Measurements from ENCODE around the gene ARL4A.

The ARL4A gene

GRCh38 chr7:12737373-12737772 lies 49.9 kb downstream of the ARL4A start:
- no peak for DNase-seq (ENCODE audit: extremely low read depth, low read depth)
- TF ChIP-seq, protein P1, sequence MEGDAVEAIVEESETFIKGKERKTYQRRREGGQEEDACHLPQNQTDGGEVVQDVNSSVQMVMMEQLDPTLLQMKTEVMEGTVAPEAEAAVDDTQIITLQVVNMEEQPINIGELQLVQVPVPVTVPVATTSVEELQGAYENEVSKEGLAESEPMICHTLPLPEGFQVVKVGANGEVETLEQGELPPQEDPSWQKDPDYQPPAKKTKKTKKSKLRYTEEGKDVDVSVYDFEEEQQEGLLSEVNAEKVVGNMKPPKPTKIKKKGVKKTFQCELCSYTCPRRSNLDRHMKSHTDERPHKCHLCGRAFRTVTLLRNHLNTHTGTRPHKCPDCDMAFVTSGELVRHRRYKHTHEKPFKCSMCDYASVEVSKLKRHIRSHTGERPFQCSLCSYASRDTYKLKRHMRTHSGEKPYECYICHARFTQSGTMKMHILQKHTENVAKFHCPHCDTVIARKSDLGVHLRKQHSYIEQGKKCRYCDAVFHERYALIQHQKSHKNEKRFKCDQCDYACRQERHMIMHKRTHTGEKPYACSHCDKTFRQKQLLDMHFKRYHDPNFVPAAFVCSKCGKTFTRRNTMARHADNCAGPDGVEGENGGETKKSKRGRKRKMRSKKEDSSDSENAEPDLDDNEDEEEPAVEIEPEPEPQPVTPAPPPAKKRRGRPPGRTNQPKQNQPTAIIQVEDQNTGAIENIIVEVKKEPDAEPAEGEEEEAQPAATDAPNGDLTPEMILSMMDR (IDR thresholded peaks at IDR 0.05; ENCODE audit: low read depth, low read length, missing control alignments), result no peak
- no peak overlapping the region for H3K4me3 ChIP-seq (replicated peaks; ENCODE audit: low read depth, low read length)

DNA sequence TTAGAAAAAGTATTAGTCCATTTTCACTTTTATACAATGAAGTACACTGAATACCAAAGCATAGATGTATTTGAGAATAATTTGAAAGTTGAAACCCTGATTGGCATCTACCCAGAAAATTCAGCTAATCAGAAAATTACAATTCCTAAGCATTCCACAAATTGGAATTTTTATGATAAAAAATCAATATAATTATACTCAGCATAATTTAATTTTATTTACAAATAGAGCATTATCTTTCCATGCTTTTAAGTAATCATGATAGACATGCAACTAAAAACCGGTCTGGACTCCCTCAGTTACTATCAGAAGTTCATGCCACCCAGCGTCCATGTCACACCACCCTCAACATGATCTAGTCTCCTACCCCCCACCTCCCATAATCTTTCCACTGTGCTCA lies 50.4 kb downstream of the ARL4A start:
- no peak for DNase-seq (ENCODE audit: extremely low read depth, low read depth)
- TF ChIP-seq, protein P1 (IDR thresholded peaks at IDR 0.05; ENCODE audit: low read depth, low read length, missing control alignments), result no peak
- H3K4me3 ChIP-seq (replicated peaks; ENCODE audit: low read depth, low read length), result no peak overlapping the region

DNA sequence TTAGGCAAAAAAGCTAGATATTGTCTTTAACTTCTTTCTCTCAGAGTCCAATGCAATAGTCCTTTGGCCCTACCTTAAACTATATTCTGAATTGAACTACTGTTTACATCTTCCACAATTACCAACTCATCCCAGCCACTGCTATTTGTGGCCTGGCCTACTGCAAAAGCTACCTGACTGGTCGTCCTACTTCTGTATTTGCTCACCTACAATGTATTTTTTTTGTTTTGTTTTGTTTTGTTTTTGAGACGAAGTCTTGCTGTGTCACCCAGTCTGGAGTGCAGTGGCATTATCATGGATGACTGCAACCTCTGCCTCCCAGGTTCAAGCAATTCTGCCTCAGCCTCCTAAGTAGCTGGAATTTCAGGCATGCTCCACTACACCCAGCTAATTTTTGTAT lies 51.2 kb downstream of the ARL4A start:
- no peak for DNase-seq (ENCODE audit: extremely low read depth, low read depth)
- TF ChIP-seq, protein P1 (IDR thresholded peaks at IDR 0.05; ENCODE audit: low read depth, low read length, missing control alignments), result no peak
- H3K4me3 ChIP-seq (replicated peaks; ENCODE audit: low read depth, low read length), result no peak overlapping the region

All from HFF-Myc (cell line).